Natural killer cell (primary cell): ENCODE data around the gene TMBIM1. TPM values are rescaled to one million over a fixed set of nuclear protein-coding genes. Genes with fewer than 3 reads are reported as not detected.
A peak's percentile ranks its signal among the peaks of the same experiment; 100 is the strongest.

Experiments
- ATAC-seq, 3 donors: fragments of 150-1000 bp in 2 of 3; fragments of 200-7000 bp in 1 of 3; cut with Tn5 transposase; 1 replicate in 1 of 3; 2 replicates in 2 of 3; pipeline ENCODE4 v1.10.0; 2021; ENCODE audit warnings: mild to moderate bottlenecking in 2 of 3, moderate library complexity in 2 of 3
- DNase-seq, 2 donors: peaks; one replicate each; pipeline versions ENCODE4 v3.0.0 to v3.0.0-alpha.2; 2013 to 2021; ENCODE audit warnings: mixed read lengths in 1 of 2
- H3K27ac ChIP-seq: one replicate; pipeline ENCODE4 v1.5.1; 2013; ENCODE audit warnings: mild to moderate bottlenecking, low read length
- H3K27me3 ChIP-seq: one replicate; pipeline ENCODE4 v1.6.1; 2013; ENCODE audit warnings: low read length; ENCODE audit not compliant: control insufficient read depth, insufficient read depth
- H3K36me3 ChIP-seq: one replicate; pipeline ENCODE4 v1.6.1; 2013; ENCODE audit warnings: low read length; ENCODE audit not compliant: control insufficient read depth, insufficient read depth
- H3K4me1 ChIP-seq: one replicate; pipeline ENCODE4 v1.6.1; 2013; ENCODE audit warnings: low read length; ENCODE audit not compliant: control insufficient read depth, insufficient read depth
- H3K4me3 ChIP-seq: one replicate; pipeline ENCODE4 v1.5.1; 2013; ENCODE audit warnings: low read length
- H3K9me3 ChIP-seq: one replicate; pipeline ENCODE4 v1.6.1; 2013; ENCODE audit warnings: low read length; ENCODE audit not compliant: control insufficient read depth, insufficient read depth
- H3K27ac Mint-ChIP-seq, 2 donors: one replicate each; pipeline ENCODE4 v1.8.0; 2022; ENCODE audit warnings: mild to moderate bottlenecking in 2 of 2, mixed read lengths in 2 of 2, moderate library complexity in 1 of 2
- H3K27me3 Mint-ChIP-seq, 2 donors: one replicate each; pipeline ENCODE4 v1.8.0; 2022; ENCODE audit warnings: low read depth in 2 of 2, mixed read lengths in 2 of 2
- H3K36me3 Mint-ChIP-seq: one replicate; pipeline ENCODE4 v1.8.0; 2022; ENCODE audit warnings: mixed read lengths
- H3K4me1 Mint-ChIP-seq, 2 donors: one replicate each; pipeline ENCODE4 v1.8.0; 2022; ENCODE audit warnings: mixed read lengths in 2 of 2
- H3K4me3 Mint-ChIP-seq: one replicate; pipeline ENCODE4 v1.8.0; 2022; ENCODE audit warnings: mild to moderate bottlenecking, moderate library complexity, mixed read lengths
- H3K9me3 Mint-ChIP-seq, 2 donors: one replicate each; pipeline ENCODE4 v1.8.0; 2022; ENCODE audit warnings: mixed read lengths in 2 of 2
- WGBS: methylation state at CpG from one replicate; pipeline ENCODE4 v1.1.7; 2013; ENCODE audit warnings: missing lambda C conversion rate; ENCODE audit not compliant: insufficient coverage; 5-methylcytosine and 5-hydroxymethylcytosine counted together
- intact Hi-C: fragments of 100-400 bp; cut with micrococcal nuclease; formaldehyde crosslinking; loops from one replicate; pipeline ENCODE4 v1.14.2; 2022
- total RNA-seq, 4 donors: library from RNA; stranded (reverse); fragments of 120-200 nt in 1 of 4; gene quantifications; one replicate each; pipeline versions ENCODE4 v1.2.3 to v1.2.4, GENCODE V29; 2013 to 2022
- TF ChIP-seq, protein P1 (sequence below): fragments of 200-600 bp; IDR thresholded peaks from one replicate; pipeline ENCODE4 v1.8.0; 2022; ENCODE audit warnings: antibody characterized with exemption

The TMBIM1 gene
- total RNA-seq, 3 donors from 2014 or later (not counting 1 experiment from before 2014, with no cell fraction given), result 84.9 to 107 (median 95.1) TPM

DNA sequence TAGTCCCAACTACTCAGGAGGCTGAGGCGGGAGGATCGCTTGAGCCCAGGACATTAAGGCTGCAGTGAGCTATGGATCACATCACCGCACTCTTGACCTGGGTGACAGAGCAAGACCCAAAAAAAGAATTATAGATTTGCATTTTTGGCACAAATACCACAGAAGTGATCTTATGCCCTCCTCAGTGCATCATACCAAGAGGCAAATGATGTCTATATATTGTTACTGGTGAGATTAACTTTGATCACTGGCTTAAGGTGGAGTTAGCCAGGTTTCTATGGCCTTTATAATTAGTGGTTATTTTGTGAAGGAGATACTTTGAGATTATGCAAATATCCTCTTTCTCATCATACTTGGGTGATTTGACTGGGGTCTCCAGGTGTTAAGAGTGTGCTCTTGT lies 42.2 kb upstream of the TMBIM1 start:
- H3K9me3 Mint-ChIP-seq, result no peaks in the 10 kb centered on the region
- peaks cover 23% of the 10 kb centered on the region for H3K4me1 ChIP-seq

DNA sequence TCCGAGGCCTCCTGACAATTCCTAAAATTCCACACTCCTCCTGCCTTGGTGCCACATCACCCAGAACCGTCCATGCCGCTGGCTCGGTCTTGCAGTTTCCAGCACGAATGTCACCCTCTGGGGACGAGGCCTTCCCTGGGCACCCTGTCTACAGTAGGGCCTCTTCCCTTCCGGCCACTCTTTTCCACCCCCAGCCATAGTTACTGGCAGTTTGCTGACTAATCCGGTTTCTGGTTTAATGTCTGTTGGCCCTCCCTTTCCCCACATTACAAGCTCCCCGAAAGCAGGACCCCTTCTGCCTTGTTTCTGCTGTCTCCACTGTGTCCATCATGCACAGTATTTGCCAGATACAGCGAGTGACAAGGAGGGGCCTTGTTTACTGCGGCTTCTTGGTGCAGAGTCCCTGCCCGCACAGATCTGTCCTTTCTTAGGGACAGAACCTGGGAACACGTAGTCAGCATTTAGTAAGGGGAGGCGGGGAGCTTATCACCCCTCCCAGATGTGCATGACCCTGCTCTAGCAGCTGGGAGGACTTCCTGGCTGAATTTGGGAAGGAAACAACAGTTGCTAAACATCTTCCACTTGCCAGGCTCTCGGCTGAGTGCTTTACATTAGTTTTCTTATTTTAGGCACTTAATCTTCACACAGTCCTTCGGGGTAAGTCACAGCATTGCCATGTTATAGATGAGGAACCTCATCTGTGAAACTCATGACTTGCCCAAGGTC lies 40.8 kb upstream of the TMBIM1 start:
- H3K4me1 Mint-ChIP-seq, result no peaks in the 10 kb centered on the region
- no peaks in the 10 kb centered on the region for H3K9me3 ChIP-seq
- no peaks in the 10 kb centered on the region for H3K9me3 Mint-ChIP-seq
- H3K4me1 ChIP-seq, result peaks cover 29% of the 10 kb centered on the region
- H3K27me3 ChIP-seq, result no peaks in the 10 kb centered on the region
- H3K36me3 ChIP-seq, result no peaks in the 10 kb centered on the region
- WGBS, result 39% methylated on average over 16 of the region's 16 CpGs
- H3K36me3 Mint-ChIP-seq, result no peaks in the 10 kb centered on the region
- DNase-seq (no peak), ATAC-seq (peak in 1 of 3 donors; percentile 41)
- H3K4me3 Mint-ChIP-seq, result no peak overlapping the region
- H3K27ac Mint-ChIP-seq, result no peak overlapping the region
- TF ChIP-seq, protein P1, sequence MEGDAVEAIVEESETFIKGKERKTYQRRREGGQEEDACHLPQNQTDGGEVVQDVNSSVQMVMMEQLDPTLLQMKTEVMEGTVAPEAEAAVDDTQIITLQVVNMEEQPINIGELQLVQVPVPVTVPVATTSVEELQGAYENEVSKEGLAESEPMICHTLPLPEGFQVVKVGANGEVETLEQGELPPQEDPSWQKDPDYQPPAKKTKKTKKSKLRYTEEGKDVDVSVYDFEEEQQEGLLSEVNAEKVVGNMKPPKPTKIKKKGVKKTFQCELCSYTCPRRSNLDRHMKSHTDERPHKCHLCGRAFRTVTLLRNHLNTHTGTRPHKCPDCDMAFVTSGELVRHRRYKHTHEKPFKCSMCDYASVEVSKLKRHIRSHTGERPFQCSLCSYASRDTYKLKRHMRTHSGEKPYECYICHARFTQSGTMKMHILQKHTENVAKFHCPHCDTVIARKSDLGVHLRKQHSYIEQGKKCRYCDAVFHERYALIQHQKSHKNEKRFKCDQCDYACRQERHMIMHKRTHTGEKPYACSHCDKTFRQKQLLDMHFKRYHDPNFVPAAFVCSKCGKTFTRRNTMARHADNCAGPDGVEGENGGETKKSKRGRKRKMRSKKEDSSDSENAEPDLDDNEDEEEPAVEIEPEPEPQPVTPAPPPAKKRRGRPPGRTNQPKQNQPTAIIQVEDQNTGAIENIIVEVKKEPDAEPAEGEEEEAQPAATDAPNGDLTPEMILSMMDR, result no peak
- H3K27ac ChIP-seq, result no peak overlapping the region
- intact Hi-C loops, result no loop called here
- peaks cover 0 to 3% of the 10 kb centered on the region in 2 donors for H3K27me3 Mint-ChIP-seq
- H3K4me3 ChIP-seq, result no peak overlapping the region

More for the DNA sequence above, 42.2 kb upstream of the TMBIM1 start:
- peaks cover 0 to 3% of the 10 kb centered on the region in 2 donors for H3K27me3 Mint-ChIP-seq
- Histone ChIP-seq H3K36me3 (no peaks in the 10 kb centered on the region), H3K4me3 (no peak overlapping the region), H3K27ac (no peak overlapping the region), H3K27me3 (no peaks in the 10 kb centered on the region), H3K9me3 (no peaks in the 10 kb centered on the region)
- intact Hi-C loops, result no loop called here
- ATAC-seq (no peak), DNase-seq (no peak)
- H3K4me3 Mint-ChIP-seq, result no peak overlapping the region
- H3K36me3 Mint-ChIP-seq, result no peaks in the 10 kb centered on the region
- WGBS, result 90% methylated on average over 3 of the region's 3 CpGs
- H3K4me1 Mint-ChIP-seq, result no peaks in the 10 kb centered on the region
- H3K27ac Mint-ChIP-seq, result no peak overlapping the region
- TF ChIP-seq, protein P1, result no peak

DNA sequence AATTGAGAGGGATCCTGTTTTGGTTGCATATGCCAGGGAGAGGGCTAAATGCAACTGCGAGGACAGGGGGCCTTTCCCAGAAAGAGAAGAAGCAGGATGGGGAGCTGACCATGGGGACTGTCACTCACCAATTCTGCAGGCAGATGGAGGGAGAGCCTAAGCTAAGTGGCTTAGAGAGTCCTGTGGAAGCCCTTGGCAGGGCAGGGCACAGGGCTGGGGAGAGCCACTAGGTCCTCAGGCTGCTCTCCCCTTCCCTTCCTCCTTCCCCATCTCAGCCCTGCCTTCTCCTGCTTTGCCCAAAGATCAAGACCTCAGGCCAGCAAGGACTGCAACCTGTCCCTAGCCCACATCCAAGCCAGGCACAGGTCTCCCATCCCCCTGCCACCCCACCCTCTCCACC lies 40.0 kb upstream of the TMBIM1 start:
- H3K27ac ChIP-seq, result no peak overlapping the region
- no peaks in the 10 kb centered on the region for H3K27me3 ChIP-seq
- no peak overlapping the region for H3K4me3 ChIP-seq
- Mint-ChIP-seq H3K27me3 (peaks cover 0 to 3% of the 10 kb centered on the region in 2 donors), H3K4me1 (peaks cover 0 to 5% of the 10 kb centered on the region in 2 donors), H3K9me3 (no peaks in the 10 kb centered on the region), H3K36me3 (no peaks in the 10 kb centered on the region), H3K27ac (no peak overlapping the region), H3K4me3 (no peak overlapping the region)
- peaks cover 35% of the 10 kb centered on the region for H3K4me1 ChIP-seq
- intact Hi-C loops, result no loop called here
- DNase-seq, result no peak
- 90% methylated on average over 1 of the region's 1 CpG for WGBS
- no peaks in the 10 kb centered on the region for H3K36me3 ChIP-seq
- TF ChIP-seq, protein P1, result no peak
- no peaks in the 10 kb centered on the region for H3K9me3 ChIP-seq
- no peak for ATAC-seq

DNA sequence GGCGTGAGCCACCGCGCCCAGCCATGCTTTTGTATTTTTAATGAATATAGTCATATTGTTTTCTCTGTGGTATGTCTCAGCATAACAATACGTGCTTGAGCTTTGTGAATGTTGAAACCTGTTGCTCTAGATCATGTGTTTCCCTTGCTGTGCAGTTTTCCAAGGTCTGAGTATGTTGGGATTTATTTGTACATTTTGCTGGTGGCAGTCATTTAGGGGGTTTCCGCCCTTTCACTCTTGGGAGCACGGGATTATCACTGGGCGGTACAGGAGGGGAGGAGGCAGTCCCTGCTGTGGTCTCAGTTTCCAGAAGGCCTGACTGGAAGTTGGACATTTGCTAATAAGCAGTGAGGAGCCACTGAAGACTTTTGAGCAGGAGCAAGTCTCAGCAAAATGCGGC lies 39.4 kb upstream of the TMBIM1 start:
- Histone ChIP-seq H3K4me1 (peaks cover 39% of the 10 kb centered on the region), H3K27me3 (no peaks in the 10 kb centered on the region), H3K27ac (no peak overlapping the region), H3K36me3 (no peaks in the 10 kb centered on the region), H3K9me3 (no peaks in the 10 kb centered on the region), H3K4me3 (no peak overlapping the region)
- TF ChIP-seq, protein P1, result no peak
- Mint-ChIP-seq H3K4me3 (no peak overlapping the region), H3K9me3 (no peaks in the 10 kb centered on the region), H3K4me1 (peaks cover 0 to 5% of the 10 kb centered on the region in 2 donors), H3K27ac (no peak overlapping the region), H3K36me3 (no peaks in the 10 kb centered on the region), H3K27me3 (peaks cover 0 to 3% of the 10 kb centered on the region in 2 donors)
- WGBS, result 88% methylated on average over 8 of the region's 8 CpGs
- intact Hi-C loops, result no loop called here
- ATAC-seq (no peak), DNase-seq (no peak)
